Right ventricle myocardium inferior (tissue), 1 donor: Measurements from ENCODE around the gene OR7C1. TPM values are rescaled to one million over a fixed set of nuclear protein-coding genes. Genes with fewer than 3 reads are reported as not detected.
"Not testable (repeated sequence)": the region's sequence is repeated elsewhere in the genome, so short reads cannot be mapped to it uniquely, and the experiment has no call there.

Experiments used
- ATAC-seq: fragments of 200-7000 bp; cut with Tn5 transposase; one replicate; pipeline ENCODE4 v1.9.1; 2020; ENCODE audit warnings: mild to moderate bottlenecking, moderate library complexity
- DNase-seq: peaks from one replicate; pipeline ENCODE4 v3.0.0; 2021; ENCODE audit errors: missing footprints
- intact Hi-C: fragments of 100-400 bp; cut with DNase I; formaldehyde crosslinking; loops from one replicate; pipeline ENCODE4 v1.11.0; 2022
- total RNA-seq: library from RNA; stranded (reverse); fragmentation: NEBNext Ultra II Directional; extraction: Animal tissue kit (Norgen Biotek cat#: 25700); gene quantifications from one replicate; pipeline ENCODE4 v1.2.1, GENCODE V29; 2021
- donor health status: DM: no; HTN: yes; CAD: no; lungs with severe emphysema.

The OR7C1 gene
- total RNA-seq, 1 donor from 2014 or later: not detected

DNA sequence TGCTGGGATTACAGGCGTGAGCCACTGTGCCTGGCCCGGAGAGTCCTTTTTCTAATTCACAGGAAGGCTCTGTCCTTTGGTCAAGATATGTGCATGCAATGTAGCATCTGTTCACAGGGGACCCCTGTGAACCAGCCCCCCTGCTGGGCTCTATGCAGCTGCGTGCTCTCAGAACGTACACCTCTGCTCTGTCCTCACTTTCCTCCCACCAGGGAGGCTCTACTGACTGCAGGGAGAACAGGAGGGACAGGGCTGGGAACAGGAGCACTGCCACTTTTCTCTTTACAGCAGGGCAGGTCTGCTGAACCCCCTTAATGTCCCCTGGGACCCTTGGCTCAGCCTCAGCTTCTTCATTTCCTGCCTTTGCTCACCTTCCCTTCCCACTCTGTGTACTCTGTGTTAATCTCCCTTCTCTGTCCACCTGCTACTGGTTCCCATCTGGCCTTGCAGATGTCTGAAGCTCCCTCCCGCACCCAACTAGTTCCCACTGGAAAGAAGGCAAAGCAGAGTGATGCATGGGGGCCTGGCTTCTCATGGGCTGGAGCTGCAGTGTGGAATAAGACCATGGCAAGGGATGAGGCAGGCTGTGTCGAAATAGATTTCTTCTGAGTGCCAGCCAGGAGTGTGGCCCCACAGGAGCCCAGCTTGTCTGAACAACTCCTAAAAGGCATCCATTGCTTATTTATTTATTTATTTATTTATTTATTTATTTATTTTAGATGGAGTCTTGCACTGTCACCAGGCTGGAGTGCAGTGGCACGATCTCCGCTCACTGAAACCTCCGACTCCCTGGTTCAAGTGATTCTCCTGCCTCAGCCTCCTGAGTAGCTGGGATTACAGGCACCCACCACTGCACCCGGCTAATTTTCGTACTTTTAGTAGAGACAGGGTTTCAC, 63.8 kb downstream of the OR7C1 start:
- DNase-seq: no peak
- intact Hi-C loops: no loop called here
- no peak for ATAC-seq

DNA sequence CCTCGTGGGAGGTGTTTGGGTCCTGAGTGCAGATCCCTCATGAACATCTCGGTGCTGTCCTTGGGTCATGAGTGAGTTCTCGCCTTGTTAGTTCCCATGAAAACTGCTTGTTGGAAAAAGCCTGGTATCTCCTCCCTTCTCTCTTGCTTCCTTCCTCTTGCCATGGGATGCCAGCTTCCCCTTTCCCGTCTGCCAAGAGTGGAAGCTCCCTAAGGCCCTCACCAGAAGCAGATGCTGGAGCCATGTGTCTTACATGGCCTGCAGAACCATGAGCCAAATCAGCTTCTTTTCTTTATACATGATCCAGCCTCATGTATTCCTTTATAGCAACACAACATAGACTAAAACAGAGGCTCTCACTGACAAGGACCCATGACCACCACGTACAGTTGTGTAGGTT, 64.8 kb downstream of the OR7C1 start:
- no peak for ATAC-seq
- intact Hi-C loops: no loop called here

DNA sequence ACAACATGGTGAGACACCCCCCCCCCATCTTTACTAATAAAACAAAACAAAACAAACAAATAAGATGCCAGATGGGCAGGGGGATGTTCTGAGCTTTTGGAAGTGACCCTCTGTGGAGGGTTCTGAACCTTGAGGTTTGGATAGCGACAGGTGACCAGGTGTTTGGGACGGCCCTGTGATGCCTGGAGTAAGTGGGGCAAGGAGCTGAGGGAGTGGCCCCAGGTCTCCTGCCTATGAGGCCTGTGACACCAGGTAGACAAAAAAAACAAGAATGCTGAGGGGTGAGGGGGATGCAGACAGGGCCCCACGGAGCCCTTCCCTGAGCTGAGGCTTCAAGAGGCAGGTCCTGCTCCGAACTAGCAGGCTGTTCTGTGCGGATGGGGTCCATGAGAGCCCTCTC, 65.8 kb downstream of the OR7C1 start:
- no peak for DNase-seq
- intact Hi-C loops: no loop called here
- ATAC-seq: no peak

More for the DNA sequence above, 64.8 kb downstream of the OR7C1 start:
- DNase-seq: no peak

DNA sequence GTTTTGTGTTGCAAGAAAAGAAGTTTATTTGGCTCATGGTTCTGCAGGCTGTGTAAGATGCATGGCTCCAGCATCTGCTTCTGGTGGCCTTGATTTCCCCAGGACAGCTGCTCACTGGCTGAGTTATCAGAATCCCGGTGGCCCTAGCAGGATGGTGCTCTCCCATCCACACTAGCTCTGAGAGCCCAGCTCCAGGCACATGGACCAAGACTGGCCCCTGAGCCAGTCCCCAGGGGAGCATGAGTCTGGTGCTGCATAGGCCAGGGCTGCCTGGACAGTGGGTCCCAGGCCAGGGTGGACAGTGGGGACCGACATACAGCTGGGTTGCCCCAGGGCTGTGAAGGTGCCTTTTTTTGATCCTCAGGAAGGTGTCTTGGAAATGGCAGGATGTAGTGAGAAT, 67.0 kb downstream of the OR7C1 start:
- DNase-seq: no peak
- intact Hi-C loops: no loop called here
- ATAC-seq: no peak

DNA sequence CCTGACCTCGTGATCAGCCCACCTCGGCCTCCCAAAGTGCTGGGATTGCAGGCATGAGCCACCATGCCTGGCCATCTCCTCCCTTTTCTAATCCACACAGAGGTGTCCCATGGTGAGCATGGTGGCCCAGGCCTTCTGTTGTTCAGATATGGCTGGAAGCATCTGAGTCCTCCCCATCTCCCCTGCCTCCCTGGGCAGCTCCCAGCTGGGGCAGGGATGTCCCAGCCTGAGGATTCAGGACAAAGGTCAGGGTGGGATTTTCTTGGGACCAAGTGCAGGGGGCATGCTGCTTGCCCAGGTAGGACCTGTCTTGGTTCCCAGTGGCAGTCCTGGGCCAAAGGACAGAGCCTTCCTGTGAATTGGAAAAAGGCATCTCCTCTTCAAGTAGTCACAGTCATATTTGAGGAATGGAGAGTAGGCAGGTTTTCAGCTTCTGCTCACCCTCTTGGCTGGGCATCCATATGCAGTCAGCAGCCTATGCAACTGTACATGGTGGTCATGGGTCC, 67.5 kb downstream of the OR7C1 start:
- ATAC-seq: no peak
- DNase-seq: no peak
- intact Hi-C loops: no loop called here

DNA sequence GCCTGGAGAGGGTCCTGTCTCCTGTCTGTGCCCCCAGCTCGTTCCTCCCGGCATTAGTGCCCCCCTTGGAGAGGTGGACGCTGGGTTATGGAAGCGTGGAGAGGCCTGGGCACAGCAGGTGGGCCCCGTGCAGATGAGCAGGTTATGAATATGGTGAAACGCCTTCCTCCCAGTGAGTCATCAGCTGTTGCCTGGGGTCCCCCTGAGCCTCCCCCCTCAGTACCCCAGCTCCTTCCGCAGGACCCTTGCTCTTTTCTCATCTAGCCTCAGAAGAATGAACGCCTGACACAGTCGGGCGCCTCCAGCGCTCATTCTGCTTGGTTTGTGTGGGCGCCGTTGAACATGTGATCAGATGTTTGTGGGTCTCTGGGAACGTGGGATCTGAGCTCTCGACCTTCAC, 69.1 kb downstream of the OR7C1 start:
- not testable (repeated sequence) for DNase-seq

DNA sequence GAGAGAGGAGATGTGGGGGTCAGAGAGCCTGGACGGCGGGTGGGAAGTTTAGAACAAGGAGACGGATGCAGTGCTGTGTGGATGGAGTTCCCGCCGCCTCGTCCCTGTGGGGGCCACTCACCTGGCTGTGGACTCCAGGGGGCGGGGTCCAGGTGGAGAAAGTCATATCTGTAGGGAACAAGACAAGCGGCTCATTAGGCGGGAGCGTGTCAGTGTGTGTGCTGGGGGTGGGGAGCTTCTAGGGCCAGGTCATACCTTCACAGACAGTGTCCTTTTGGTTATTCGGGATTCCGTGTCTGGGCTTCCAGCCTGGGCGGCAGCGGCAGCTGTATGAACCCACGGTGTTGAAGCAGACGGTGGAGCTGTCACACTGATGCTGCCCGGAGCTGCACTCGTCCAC, 69.6 kb downstream of the OR7C1 start:
- DNase-seq, ATAC-seq, intact Hi-C loops: not testable (repeated sequence)

More for the DNA sequence above, 69.1 kb downstream of the OR7C1 start:
- ATAC-seq, intact Hi-C loops: not testable (repeated sequence)

DNA sequence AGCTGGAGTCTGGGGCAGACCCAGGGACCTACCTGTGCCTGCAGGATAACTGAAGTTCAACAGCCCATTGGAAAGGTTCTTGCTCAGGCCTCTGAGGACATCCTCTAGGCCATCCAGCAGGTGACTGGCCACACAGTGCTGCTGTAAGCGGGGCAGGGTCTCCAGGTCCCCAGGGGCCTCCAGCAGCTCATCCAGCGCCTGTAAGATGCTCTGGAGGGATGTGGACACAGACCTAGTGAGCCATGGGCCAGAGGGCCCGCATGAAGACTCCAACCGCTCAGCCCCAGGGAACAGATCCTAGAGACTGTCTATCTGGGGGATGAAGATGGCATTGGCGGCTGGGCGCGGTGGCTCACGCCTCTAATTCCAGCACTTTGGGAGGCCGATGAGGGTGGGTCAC, 70.6 kb downstream of the OR7C1 start:
- DNase-seq: no peak
- no peak for ATAC-seq
- intact Hi-C loops: no loop called here

DNA sequence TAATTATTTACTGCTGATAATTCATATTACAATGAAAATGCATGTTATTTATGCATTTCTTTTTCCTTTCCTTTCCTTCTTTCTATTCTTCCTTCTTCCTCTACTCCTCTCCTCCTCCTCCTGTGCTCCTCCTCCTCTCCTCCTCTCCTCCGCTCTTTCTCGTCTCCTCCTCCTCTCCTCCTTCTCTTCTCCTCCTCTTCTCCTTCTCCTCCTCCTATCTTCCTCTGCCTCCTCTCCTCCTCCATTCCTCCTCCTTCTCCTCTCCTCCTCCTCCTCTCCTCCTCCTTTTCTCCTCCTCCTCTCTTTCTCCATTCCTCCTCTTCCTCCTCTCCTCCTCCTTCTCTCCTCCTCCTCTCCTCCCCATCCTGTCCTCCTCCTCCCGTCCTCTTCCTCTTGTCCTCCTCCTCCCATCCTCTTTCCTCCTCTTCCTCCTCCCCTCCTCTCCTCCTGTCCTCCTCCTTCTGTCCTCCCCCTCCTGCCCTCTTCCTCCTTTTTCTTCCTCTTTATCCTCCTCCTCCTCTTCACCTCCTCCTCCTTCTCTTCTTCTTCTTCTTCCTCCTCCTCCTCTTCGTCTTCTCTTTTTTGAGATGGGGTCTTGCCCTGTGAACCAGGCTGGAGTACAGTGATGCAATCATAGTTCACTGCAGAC, 71.4 kb downstream of the OR7C1 start:
- ATAC-seq: no peak
- no peak for DNase-seq
- intact Hi-C loops: no loop called here

DNA sequence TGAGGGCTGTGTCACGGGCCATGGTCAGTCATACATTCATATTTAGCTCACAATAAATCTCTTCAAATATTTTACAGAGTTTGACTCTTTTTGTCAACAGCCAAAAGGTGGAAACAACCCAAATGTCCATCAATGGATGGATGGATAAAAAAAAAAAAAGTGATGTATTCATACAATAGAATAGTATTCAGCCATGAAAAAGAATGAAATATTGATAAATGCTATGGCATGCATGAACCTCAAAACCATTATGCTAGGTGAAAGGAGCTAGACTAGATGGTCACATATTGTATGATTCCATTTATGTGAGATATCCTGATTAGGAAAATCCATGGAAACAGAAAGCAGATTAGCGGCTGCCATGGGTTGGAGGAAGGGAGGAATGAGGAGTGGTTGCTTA, 72.9 kb downstream of the OR7C1 start:
- intact Hi-C loops: no loop called here
- no peak for DNase-seq
- ATAC-seq: no peak

DNA sequence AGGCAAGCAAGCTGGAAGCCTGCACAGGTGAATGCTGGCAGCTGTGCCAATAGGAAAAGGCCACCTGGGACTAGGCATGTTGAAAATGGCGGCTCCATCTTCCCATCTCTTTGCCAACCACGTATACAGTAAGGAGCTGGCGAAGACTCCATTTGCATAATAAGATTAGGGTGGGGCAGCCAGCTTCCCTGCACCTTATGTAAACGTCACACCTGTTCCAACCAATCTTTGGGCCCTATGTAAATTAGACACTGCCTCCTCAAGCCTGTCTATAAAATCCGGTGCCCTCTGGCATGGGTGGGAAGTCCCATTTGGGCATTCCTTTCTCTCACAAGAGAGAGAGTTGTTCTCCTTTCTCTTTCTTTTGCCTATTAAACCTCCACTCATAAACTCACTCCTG, 73.4 kb downstream of the OR7C1 start:
- intact Hi-C loops: no loop called here
- no peak for ATAC-seq
- DNase-seq: no peak

DNA sequence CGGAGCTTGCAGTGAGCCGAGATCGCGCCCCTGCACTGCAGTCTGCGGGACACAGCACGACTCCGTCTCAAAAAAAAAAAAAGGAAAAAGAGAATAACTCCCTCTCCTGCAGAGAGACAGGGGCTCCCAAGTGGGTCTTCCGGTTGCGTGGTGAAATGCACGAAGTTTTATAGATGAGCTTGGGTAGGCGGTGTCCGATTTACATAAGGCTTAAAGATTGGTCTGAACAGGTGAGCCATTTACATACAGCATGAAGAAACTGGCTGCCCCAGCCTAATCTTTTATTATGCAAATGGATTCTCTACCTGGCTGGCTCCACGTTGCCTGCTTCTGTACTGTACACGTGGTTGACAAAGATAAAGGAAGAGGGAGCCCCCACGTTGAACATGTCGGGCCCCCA, 76.2 kb downstream of the OR7C1 start:
- DNase-seq: no peak
- intact Hi-C loops: no loop called here
- no peak for ATAC-seq

DNA sequence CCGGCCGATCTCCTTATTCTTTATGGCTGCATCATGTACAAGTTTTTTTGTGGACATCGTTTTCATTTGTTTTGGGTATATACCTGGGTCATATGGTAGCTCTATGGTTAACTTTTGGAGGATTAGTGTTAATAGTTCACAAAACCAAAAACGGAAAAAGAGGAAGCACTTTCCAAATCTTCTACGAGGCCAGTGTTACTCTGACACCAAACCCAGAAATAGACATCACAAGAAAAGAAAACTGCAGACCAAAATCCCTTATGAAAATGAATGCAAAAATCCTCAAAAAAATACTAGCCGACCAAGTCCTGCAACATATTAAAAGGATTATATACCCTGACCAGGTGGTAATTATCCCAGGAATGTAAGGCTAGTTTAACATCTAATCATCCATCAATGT, 86.4 kb downstream of the OR7C1 start:
- no peak for DNase-seq
- intact Hi-C loops: no loop called here
- no peak for ATAC-seq

Other genes starting within 250 kb of the OR7C1 start
- 0.11 TPM for gene ADGRE3, start 160.3 kb downstream of the OR7C1 start, total RNA-seq
- 6.1 TPM for gene ZNF333, start 145.1 kb downstream of the OR7C1 start, total RNA-seq
- gene ADGRE2, start 56.6 kb downstream of the OR7C1 start, total RNA-seq: 0.87 TPM
- gene OR7A5, start within 50 bp of the OR7C1 start, total RNA-seq: not detected
- gene OR7A10, start 13.7 kb upstream of the OR7C1 start, total RNA-seq: not detected
- not detected for gene OR7A17, start 50.9 kb upstream of the OR7C1 start, total RNA-seq
- not detected for gene OR7C2, start 106.3 kb upstream of the OR7C1 start, total RNA-seq
- not detected for gene SLC1A6, start 144.7 kb upstream of the OR7C1 start, total RNA-seq
- not detected for gene CASP14, start 214.3 kb upstream of the OR7C1 start, total RNA-seq
- not detected for gene OR1I1, start 247.0 kb upstream of the OR7C1 start, total RNA-seq